A549 treated with RU486 at 1 μM for 4 hours (cell line): ENCODE data around the gene IL1RAPL2. TPM values are rescaled to one million over a fixed set of nuclear protein-coding genes. Genes with fewer than 3 reads are reported as not detected.

Experiments used
- total RNA-seq: library from RNA; stranded (reverse); fragments of 200-300 nt; extraction: Qiagen RNA extraction; gene quantifications from 5 replicates; pipeline ENCODE4 v1.2.3, GENCODE V29; 2022; ENCODE audit warnings: low read depth

The IL1RAPL2 gene
- total RNA-seq, result not detected in 5 replicates

DNA sequence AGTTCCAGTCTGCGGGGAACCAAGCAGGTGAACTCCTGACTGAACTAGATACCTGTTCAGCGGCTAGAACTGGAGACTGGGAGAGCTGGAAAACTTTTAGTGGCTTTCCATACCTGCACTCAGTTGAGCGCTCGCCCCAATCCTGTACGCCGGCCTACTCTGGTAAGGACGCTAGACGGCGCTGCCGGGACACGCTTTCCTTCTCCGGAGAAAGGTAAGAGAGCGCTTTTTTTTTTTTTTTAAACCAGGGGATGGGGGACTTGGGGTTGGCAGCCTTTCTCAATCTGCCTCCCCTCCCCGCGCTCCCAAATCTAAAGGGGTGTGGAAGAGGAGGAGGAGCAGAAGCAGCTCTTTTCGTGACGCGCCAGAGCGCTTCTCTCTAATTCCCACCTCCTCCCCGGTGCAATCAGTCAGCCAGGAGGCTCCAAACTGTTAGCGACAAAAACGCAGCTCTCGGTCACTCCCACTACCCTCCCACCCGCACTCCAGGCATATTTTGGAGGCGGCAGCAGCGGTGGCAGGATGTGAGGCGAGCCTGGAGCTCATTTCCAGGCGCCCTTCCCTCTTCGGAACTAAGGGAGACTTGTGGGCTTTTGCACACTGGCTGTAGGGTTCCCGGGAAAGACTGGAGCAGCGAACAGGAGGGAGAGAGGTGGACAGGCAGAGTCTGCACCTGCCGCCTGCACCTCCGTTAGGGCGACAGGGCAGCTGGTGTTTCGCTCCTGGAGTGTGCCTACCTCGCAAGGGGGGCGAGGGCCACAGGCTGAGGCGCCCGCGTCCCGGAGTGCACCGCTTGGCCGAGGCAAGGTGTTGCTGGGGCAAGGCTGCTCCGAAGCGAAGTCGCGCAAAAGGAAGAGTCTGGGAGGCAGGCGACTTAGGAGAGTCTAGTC is at the start of gene IL1RAPL2:
TSS of gene IL1RAPL2 (plus strand) at position 409 of the 890 bp plus-strand sequence.

DNA sequence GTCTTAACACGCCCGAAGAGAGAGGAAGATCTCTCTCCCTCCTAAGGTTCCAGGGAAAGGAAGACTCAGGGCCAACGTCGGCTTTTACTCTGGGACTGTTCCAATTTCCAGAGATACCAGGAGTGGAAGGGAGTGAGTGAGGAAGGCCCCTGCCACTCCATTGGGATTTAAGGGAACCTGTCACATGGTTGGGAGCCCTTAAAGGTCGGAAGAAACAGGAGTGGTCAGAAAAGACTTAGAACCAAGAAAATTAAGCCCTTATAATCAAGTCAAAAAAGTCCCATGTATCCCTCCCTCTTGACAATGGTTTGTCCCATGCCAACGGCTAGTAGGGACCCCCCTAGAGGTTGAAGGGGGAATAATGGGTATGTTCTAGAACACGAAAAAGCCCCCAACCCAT is 654.6 kb downstream of the IL1RAPL2 start, which contains the start of gene TEX13A:
TSS of gene TEX13A (minus strand) at position 59 of the 400 bp plus-strand sequence. CDS start 297 bp downstream, outside the sequence.

